Loucy (cell line): Measurements from ENCODE around the gene PAQR8.
"Not testable (repeated sequence)": the region's sequence is repeated elsewhere in the genome, so short reads cannot be mapped to it uniquely, and the experiment has no call there.

Experiments
- H2AFZ ChIP-seq: fragments of 200-600 bp; sonication (generic); 2 replicates; pipeline ENCODE4 v1.6.0; 2016; ENCODE audit warnings: antibody characterized with exemption, mild to moderate bottlenecking, low read length, moderate library complexity
- H3F3A ChIP-seq: fragments of 200-600 bp; 2 replicates; pipeline ENCODE4 v1.6.0; 2016; ENCODE audit warnings: antibody characterized with exemption, low read depth, mild to moderate bottlenecking
- H3K27me3 ChIP-seq: fragments of 200-600 bp; sonication (generic); 2 replicates; pipeline ENCODE4 v1.6.1; 2014; ENCODE audit warnings: low read length, mild to moderate bottlenecking; ENCODE audit not compliant: insufficient read depth, poor library complexity, severe bottlenecking
- H3K36me3 ChIP-seq: fragments of 200-600 bp; sonication (generic); 2 replicates; pipeline ENCODE4 v1.6.1; 2016; ENCODE audit warnings: low read length; ENCODE audit not compliant: insufficient read depth
- H3K4me1 ChIP-seq: fragments of 200-600 bp; sonication (generic); 2 replicates; pipeline ENCODE4 v1.5.1; 2014; ENCODE audit warnings: low read length, mild to moderate bottlenecking; ENCODE audit not compliant: insufficient read depth, poor library complexity, severe bottlenecking
- H3K4me2 ChIP-seq: fragments of 200-600 bp; sonication (generic); 2 replicates; pipeline ENCODE4 v1.6.0; 2014; ENCODE audit warnings: antibody characterized with exemption, low read length, low read depth, mild to moderate bottlenecking; ENCODE audit not compliant: poor library complexity, severe bottlenecking
- H3K4me3 ChIP-seq: fragments of 200-600 bp; sonication (generic); 2 replicates; pipeline ENCODE4 v1.5.1; 2014; ENCODE audit warnings: low read length, mild to moderate bottlenecking, mixed read lengths; ENCODE audit not compliant: poor library complexity, severe bottlenecking
- H3K79me2 ChIP-seq: fragments of 200-600 bp; sonication (generic); 2 replicates; pipeline ENCODE4 v1.6.1; 2014; ENCODE audit warnings: low read length; ENCODE audit not compliant: insufficient read depth
- H3K9ac ChIP-seq: fragments of 200-600 bp; sonication (generic); 2 replicates; pipeline ENCODE4 v1.6.0; 2014; ENCODE audit warnings: mild to moderate bottlenecking, low read depth, low read length, moderate library complexity; ENCODE audit not compliant: poor library complexity, severe bottlenecking
- H3K9me2 ChIP-seq: fragments of 200-600 bp; sonication (generic); replicated peaks from 2 replicates; pipeline ENCODE4 v1.6.1; 2016; ENCODE audit warnings: low read depth, low read length, mixed read lengths
- H3K9me3 ChIP-seq: fragments of 200-600 bp; sonication (generic); 2 replicates; pipeline ENCODE4 v1.6.1; 2014; ENCODE audit warnings: mild to moderate bottlenecking, antibody characterized with exemption, low read length, low read depth; ENCODE audit not compliant: insufficient read depth
- H4K20me1 ChIP-seq: fragments of 200-600 bp; sonication (generic); 2 replicates; pipeline ENCODE4 v1.6.0; 2014; ENCODE audit warnings: antibody characterized with exemption, low read length, mild to moderate bottlenecking; ENCODE audit not compliant: insufficient read depth, poor library complexity, severe bottlenecking
- EZH2phosphoT487 ChIP-seq: fragments of 200-600 bp; IDR thresholded peaks from 2 replicates; pipeline ENCODE4 v1.6.1; 2018; ENCODE audit warnings: antibody characterized with exemption, mild to moderate bottlenecking, moderate library complexity, borderline replicate concordance
- TF ChIP-seq, protein P1 (sequence below): fragments of 200-600 bp; sonication (generic); conservative IDR thresholded peaks from 2 replicates; pipeline ENCODE4 v1.5.1; 2014; ENCODE audit warnings: mild to moderate bottlenecking, antibody characterized with exemption, low read length

Gene PAQR8

DNA sequence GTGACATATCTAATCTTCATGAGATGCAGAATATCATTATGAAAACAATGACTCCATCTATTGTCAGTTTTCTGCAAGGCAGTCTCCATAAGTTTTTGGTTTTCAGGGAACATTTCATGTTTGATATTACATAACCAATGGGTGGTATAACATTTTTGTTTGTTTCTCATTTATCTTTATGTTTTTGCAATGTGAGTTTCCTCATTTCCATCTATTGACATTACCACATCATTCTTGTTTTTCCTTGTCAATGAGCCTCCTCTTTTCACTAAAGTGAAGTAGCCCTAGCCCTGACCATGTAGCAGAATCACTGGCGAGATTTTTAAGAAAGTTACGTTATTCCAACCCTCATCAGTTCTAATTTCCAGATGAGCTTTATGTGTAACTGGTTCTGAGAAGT lies 62.6 kb downstream of the PAQR8 start:
- Histone ChIP-seq H2AFZ (no peak overlapping the region), H3K4me1 (peaks cover 9% of the 10 kb centered on the region), H3K9ac (no peak overlapping the region), H3K79me2 (no peaks in the 10 kb centered on the region), H3K36me3 (no peaks in the 10 kb centered on the region), H3F3A (no peaks in the 10 kb centered on the region; the same call in 1 of the 2 replicates), H3K9me2 (no peaks in the 10 kb centered on the region), H4K20me1 (no peaks in the 10 kb centered on the region), H3K9me3 (no peaks in the 10 kb centered on the region), H3K4me2 (no peak overlapping the region), H3K4me3 (no peak overlapping the region), H3K27me3 (no peaks in the 10 kb centered on the region)
- TF ChIP-seq, protein P1, sequence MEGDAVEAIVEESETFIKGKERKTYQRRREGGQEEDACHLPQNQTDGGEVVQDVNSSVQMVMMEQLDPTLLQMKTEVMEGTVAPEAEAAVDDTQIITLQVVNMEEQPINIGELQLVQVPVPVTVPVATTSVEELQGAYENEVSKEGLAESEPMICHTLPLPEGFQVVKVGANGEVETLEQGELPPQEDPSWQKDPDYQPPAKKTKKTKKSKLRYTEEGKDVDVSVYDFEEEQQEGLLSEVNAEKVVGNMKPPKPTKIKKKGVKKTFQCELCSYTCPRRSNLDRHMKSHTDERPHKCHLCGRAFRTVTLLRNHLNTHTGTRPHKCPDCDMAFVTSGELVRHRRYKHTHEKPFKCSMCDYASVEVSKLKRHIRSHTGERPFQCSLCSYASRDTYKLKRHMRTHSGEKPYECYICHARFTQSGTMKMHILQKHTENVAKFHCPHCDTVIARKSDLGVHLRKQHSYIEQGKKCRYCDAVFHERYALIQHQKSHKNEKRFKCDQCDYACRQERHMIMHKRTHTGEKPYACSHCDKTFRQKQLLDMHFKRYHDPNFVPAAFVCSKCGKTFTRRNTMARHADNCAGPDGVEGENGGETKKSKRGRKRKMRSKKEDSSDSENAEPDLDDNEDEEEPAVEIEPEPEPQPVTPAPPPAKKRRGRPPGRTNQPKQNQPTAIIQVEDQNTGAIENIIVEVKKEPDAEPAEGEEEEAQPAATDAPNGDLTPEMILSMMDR = no peak
- TF ChIP-seq EZH2phosphoT487 = no peak

DNA sequence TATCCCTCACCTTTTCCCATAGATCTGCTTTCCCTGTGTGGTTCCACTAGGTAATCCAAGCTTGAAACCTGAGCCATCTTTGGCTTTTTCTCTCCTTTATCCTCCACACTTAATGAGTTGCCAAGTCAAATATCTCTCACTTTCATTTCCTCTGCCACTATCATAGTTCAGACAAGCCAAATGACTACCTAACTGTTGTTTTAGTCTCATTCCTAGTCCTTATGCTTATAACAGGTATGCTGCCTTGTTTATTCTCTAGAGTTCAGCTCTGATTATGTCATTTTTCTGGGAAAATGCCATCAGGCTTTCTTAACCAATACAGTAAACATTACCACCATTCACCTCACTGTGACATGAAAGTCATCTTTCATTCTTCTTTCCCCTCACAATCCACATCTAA lies 64.7 kb downstream of the PAQR8 start:
- no peak overlapping the region for H3K4me3 ChIP-seq
- H3F3A ChIP-seq = no peaks in the 10 kb centered on the region; the same call in 1 of the 2 replicates
- no peaks in the 10 kb centered on the region for H3K9me3 ChIP-seq
- H4K20me1 ChIP-seq = no peaks in the 10 kb centered on the region
- H3K4me1 ChIP-seq = no peaks in the 10 kb centered on the region
- no peaks in the 10 kb centered on the region for H3K79me2 ChIP-seq
- TF ChIP-seq EZH2phosphoT487 = no peak
- TF ChIP-seq, protein P1 = no peak
- H2AFZ ChIP-seq = no peak overlapping the region
- H3K9ac ChIP-seq = no peak overlapping the region
- H3K27me3 ChIP-seq = no peaks in the 10 kb centered on the region
- no peaks in the 10 kb centered on the region for H3K9me2 ChIP-seq
- H3K36me3 ChIP-seq = no peaks in the 10 kb centered on the region
- H3K4me2 ChIP-seq = no peak overlapping the region

DNA sequence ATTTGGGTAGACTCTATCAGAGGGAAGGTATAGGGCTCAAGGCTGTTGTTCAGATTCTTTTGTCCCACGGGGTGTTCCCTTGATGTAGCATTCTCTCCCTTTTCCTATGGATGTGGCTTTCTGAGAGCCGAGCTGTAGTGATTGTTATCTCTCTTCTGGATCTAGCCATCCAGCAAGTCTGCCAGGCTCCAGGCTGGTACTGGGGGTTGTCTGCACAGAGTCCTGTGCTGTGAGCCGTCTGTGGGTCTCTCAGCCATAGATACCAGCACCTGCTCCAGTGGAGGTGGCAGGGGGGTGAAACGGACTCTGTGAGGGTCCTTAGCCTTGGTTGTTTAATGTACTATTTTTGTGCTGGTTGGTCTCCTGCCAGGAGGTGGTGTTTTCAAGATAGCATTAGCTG lies 71.3 kb downstream of the PAQR8 start:
- H3K4me2 ChIP-seq, H3K9me3 ChIP-seq, H3K9ac ChIP-seq: not testable (repeated sequence)

DNA sequence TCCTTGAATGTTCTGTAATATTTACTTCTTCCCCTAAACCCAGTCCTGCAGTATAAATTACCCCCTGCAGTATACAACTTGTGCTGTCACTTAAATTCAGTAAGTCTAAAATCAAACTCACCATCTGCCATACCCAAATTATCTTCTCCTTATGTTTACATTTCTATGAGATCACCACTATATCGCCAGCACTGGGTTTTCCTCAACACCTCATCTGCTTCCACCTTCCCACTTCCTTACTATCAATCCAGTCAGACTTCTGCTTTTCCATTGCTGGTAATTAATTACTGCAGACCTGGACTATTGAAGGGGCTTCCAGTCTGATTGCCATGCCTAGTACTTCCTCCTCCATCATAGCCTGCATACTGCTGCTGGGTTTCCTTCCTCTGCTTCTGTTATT lies 73.4 kb downstream of the PAQR8 start:
- Histone ChIP-seq H3K79me2 (no peaks in the 10 kb centered on the region), H3K36me3 (no peaks in the 10 kb centered on the region), H4K20me1 (no peaks in the 10 kb centered on the region), H3K4me1 (peaks cover 5% of the 10 kb centered on the region), H3K9me2 (no peaks in the 10 kb centered on the region), H3K27me3 (no peaks in the 10 kb centered on the region), H3K4me3 (no peak overlapping the region), H3K9me3 (no peaks in the 10 kb centered on the region), H3K4me2 (no peak overlapping the region), H3K9ac (no peak overlapping the region), H3F3A (no peaks in the 10 kb centered on the region), H2AFZ (no peak overlapping the region)
- TF ChIP-seq, protein P1 = no peak
- no peak for TF ChIP-seq EZH2phosphoT487

More for the DNA sequence above, 71.3 kb downstream of the PAQR8 start:
- not testable (repeated sequence) for H3K9me2 ChIP-seq, H3K36me3 ChIP-seq, H3K79me2 ChIP-seq, H3K4me3 ChIP-seq, H3K4me1 ChIP-seq, H3F3A ChIP-seq, H2AFZ ChIP-seq, H3K27me3 ChIP-seq, H4K20me1 ChIP-seq
